GM19455 (cell line): Measurements from ENCODE around the gene PKIB.
"Not testable (repeated sequence)": the region's sequence is repeated elsewhere in the genome, so short reads cannot be mapped to it uniquely, and the experiment has no call there.

Experiments
- ATAC-seq: cut with Tn5 transposase; IDR thresholded peaks from one replicate; pipeline ENCODE4 v1.9.1; 2021; ENCODE audit not compliant: unreplicated experiment

Gene PKIB

GRCh38 chr6:122740091-122740490, 129.9 kb downstream of the PKIB start:
- no peak for ATAC-seq

DNA sequence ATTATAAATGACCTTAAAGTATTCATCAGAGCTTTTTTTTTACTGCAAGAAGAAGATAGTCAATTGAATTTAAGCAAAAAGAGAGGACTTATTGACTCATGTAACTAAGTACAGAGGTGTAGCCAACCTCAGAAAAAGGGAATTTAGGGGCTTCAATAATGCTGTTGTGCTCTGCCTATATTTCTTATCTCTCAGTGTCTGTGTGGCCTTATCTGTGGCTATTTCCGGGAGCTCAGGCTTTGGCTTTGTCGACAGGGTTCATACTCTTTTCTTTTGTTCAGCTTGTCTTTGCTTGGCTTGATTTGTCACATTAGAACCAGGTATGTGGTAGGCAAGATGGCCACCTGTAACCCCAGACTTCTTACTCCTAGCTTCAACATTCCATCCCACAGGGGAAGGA, 130.7 kb downstream of the PKIB start:
- no peak for ATAC-seq

GRCh38 chr6:122744247-122744646, 134.0 kb downstream of the PKIB start:
- ATAC-seq: not testable (repeated sequence)

GRCh38 chr6:122744856-122745255, 134.7 kb downstream of the PKIB start:
- not testable (repeated sequence) for ATAC-seq

GRCh38 chr6:122746688-122747087, 136.5 kb downstream of the PKIB start:
- no peak for ATAC-seq

DNA sequence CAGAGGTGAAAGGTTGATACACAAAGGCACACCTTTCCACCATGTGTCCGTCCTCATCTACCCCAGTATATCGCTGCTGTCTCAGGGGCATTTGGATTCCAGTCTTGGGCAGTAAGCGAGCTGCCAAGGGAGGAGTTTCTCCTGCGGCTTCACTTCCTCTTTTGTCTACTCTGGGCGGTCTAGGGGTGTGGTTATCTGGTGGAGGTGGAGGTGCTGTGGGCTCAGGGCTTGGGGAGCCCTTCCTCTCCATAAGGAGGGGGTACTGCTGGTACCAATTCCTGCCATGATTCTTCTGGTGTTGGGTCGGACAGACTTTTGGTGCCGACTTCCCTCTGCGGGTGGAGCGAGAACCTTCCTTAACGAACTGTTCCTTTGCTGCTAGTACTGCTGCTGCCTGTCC, 137.4 kb downstream of the PKIB start:
- ATAC-seq: no peak

GRCh38 chr6:122748945-122749344, 138.7 kb downstream of the PKIB start:
- not testable (repeated sequence) for ATAC-seq

- ATAC-seq: no peak
Measured at GRCh38 chr6:122749451-122750050, 139.3 kb downstream of the PKIB start.

- peak; percentile 72 for ATAC-seq
Measured at GRCh38 chr6:122751326-122751725, 141.1 kb downstream of the PKIB start.

DNA sequence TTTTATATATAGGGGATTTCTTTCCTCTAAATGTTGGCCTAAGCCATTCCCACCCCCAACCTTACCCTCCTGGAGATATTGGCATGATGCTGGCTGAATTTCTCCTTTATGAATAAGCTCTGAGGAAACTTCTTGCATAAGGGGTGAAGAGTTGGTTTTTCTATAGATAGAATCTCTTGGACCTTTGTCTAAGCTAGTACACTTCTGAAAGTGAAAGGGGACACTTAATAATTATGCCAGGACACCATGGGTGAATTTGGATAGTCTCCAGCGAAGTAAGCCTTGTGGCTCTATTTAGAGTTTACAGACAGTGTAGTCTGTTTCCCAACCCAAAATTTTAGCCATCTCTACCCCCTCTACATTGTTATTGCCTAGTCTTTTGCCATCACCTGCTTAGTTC, 142.3 kb downstream of the PKIB start:
- ATAC-seq: no peak

DNA sequence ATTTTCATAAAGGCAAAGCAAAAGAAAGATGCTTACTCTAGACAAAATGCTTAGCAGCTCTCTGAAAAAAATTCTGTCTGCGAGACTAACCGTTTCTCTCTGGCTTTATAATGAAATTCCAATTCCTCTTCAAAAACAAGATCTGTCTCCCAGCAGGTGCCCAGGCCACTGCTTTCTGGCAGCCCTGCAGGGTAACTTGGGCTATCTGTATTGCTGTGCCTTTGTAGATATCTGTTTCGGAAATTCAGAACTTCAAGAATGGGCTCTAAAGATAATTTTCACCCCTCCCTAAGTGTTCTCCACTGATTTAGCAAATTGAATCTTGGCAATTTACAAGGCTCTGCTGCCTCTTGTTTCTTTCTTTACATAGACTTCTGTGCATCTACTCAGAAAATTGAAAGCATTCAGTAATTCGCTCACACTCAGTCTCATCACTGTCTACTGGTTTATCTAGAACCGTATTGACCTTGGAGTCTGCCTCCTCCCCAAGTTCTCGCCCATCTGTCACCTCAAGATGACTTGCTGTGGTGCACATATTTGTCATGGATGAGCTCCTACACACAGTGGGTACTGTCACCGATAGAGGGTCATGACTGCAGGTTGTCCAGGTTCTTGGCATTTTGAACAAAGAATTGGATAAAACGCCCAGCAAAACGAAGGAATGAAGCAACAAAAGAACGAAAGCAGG, 142.9 kb downstream of the PKIB start:
- no peak for ATAC-seq

GRCh38 chr6:122753688-122754056, 143.5 kb downstream of the PKIB start:
- no peak for ATAC-seq

DNA sequence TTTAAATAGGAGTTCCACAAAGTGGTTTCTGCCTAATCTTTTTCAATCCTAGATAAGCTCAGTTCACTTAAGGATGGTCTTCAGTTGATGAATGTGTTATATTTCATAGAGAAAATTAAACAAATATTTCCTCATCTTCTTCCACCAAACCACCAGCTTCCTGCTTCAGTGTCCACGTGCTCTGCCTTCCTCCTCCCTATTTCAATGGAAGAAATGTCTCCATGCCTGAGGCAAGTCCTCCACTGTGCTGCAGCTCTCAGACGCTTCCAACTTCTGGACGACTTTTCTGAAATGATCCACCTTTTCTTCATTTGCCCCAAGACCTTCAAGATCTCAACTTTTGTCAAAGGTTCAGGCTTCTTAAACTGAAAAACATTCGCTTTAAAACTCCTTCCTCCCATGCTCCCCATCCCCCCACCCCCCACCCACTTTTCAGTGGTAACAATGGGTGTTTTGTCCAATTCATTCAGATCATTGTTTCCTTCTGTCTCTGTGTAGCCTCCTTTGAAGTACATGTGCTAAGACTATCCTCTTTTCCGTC, 144.1 kb downstream of the PKIB start:
- no peak for ATAC-seq

- ATAC-seq: no peak
Measured at GRCh38 chr6:122755901-122756300, 145.7 kb downstream of the PKIB start.

GRCh38 chr6:122758927-122759334, 148.7 kb downstream of the PKIB start:
- peak; percentile 88 for ATAC-seq

GRCh38 chr6:122760330-122760729, 150.1 kb downstream of the PKIB start:
- no peak for ATAC-seq

GRCh38 chr6:122766256-122766655, 156.1 kb downstream of the PKIB start:
- ATAC-seq: no peak

DNA sequence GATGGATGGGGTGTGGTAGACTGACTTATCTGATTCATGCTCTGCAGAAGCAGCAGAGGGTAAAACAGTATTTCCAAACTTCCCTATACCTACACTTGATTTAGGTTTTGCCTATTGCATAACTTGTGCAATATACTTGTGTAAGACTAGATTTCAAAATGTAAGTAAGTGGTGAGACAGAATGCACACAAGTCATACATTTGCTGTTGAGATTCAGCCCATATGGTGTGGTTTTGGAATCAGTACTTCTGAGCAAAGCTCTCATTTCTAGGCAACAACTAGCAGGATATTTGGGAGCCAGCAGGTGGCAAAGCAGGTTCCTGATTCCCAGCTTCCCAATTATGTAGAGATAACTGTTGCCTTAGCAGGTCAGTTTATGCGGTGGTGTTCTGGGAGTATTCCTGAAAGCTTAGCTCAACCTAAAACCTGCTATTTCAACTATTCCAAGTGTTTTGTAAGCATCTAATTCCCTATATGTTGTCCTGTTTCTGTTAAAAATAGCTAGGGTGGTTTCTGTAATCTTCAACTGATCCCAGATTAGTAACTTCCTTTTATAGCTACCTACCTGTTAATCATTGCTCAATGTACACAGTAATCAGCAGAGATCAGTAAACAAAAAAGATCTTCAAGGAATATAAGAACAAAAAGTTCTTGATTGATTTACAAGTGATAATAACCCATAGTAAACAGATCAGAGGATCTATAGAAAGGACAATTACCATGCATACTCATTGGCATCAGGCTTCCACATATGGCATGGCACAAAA, 160.8 kb downstream of the PKIB start:
- no peak for ATAC-seq

GRCh38 chr6:122772724-122773415, 162.7 kb downstream of the PKIB start:
- ATAC-seq: no peak
